Measurements from ENCODE around the gene PTPRG.

Gene PTPRG

GRCh38 chr3:61571516-61572336, 10.4 kb downstream of the PTPRG start:
- no peaks in the 10 kb centered on the region for H3K36me3 Mint-ChIP-seq (ENCODE audit: low read depth)
- no peaks in the 10 kb centered on the region for H3K4me1 Mint-ChIP-seq
- no peak overlapping the region for H3K4me3 Mint-ChIP-seq
- DNase-seq = no peak
- H3K27me3 Mint-ChIP-seq = peaks cover 4% of the 10 kb centered on the region
- no peak overlapping the region for H3K27ac Mint-ChIP-seq
- ATAC-seq = no peak
- H3K9me3 Mint-ChIP-seq = peaks cover 7% of the 10 kb centered on the region

GRCh38 chr3:61572879-61573278, 11.5 kb downstream of the PTPRG start:
- Mint-ChIP-seq H3K9me3 (peaks cover 7% of the 10 kb centered on the region), H3K4me1 (no peaks in the 10 kb centered on the region), H3K4me3 (no peak overlapping the region), H3K36me3 (ENCODE audit: low read depth) (no peaks in the 10 kb centered on the region), H3K27ac (no peak overlapping the region), H3K27me3 (peaks cover 4% of the 10 kb centered on the region)
- ATAC-seq (no peak), DNase-seq (no peak)

DNA sequence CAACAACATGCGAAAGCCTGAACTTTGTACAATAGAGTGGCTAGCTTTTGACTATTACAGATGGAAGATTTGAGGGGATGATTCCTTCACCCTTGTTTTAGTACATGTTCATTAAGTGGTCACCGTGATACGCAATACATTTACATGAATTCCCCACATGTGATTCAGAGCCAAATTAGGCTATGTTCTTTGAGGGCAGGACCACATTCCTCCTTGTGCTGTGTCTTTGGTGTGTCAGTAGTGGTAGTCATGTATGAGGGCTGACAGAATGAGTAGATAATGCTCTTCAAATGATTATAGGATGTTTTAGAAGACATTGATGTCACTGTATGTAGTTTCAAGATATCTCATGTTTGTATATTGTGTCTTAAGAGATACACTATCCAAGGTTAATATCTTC, 12.1 kb downstream of the PTPRG start:
- Mint-ChIP-seq H3K9me3 (peaks cover 7% of the 10 kb centered on the region), H3K4me1 (no peaks in the 10 kb centered on the region), H3K27me3 (peaks cover 4% of the 10 kb centered on the region), H3K4me3 (no peak overlapping the region), H3K27ac (no peak overlapping the region), H3K36me3 (ENCODE audit: low read depth) (no peaks in the 10 kb centered on the region)
- ATAC-seq (no peak), DNase-seq (no peak)

DNA sequence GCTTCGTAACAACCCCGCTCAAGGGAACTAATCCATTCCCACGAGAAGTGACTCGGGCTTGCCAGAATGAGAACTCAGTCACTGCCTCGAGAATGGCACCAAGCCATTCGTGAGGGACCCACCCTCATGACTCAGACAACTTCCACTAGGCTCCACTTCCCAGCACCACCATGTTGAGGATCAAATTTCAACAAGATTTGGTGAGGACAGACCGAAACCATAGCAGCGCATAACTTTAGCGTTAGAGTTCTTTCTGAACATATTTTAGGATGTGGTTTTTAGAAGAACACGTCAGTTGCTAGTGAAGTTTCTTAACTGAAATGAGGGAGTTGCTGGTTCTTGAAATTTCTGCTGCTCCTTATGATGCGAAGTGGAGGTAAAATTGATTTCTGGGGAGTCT, 13.5 kb downstream of the PTPRG start:
- Mint-ChIP-seq H3K27ac (no peak overlapping the region), H3K27me3 (peaks cover 2% of the 10 kb centered on the region)

DNA sequence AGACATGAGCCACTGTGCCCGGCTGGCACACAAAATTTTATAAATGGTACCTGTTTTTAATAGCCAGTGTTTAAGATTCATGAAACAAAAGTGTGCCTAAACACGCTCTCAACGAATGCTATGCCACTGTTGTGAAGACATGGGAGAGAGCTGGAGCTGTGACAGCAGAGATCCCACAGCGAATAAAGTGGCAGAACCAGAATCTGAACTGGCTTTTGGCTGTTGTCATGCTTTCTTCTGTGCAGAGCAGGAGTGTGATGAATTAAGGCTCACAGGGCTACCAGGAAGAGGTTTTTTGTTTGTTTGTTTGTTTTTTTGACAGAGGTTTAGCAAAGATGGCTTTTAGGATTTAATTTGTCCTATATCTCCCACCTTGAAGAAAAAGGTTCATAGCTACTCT, 14.5 kb downstream of the PTPRG start:
- H3K9me3 Mint-ChIP-seq = peaks cover 7% of the 10 kb centered on the region
- H3K4me3 Mint-ChIP-seq = no peak overlapping the region
- no peak for DNase-seq
- ATAC-seq = no peak
- peaks cover 2% of the 10 kb centered on the region for H3K27me3 Mint-ChIP-seq
- no peaks in the 10 kb centered on the region for H3K4me1 Mint-ChIP-seq
- no peaks in the 10 kb centered on the region for H3K36me3 Mint-ChIP-seq (ENCODE audit: low read depth)
- H3K27ac Mint-ChIP-seq = no peak overlapping the region

More for the DNA sequence above, 13.5 kb downstream of the PTPRG start:
- no peak overlapping the region for H3K4me3 Mint-ChIP-seq
- H3K9me3 Mint-ChIP-seq = peaks cover 7% of the 10 kb centered on the region
- DNase-seq (no peak), ATAC-seq (no peak)
- H3K4me1 Mint-ChIP-seq = no peaks in the 10 kb centered on the region
- H3K36me3 Mint-ChIP-seq (ENCODE audit: low read depth) = no peaks in the 10 kb centered on the region

- no peaks in the 10 kb centered on the region for H3K4me1 Mint-ChIP-seq
- H3K36me3 Mint-ChIP-seq (ENCODE audit: low read depth) = no peaks in the 10 kb centered on the region
- no peak overlapping the region for H3K27ac Mint-ChIP-seq
- no peak for DNase-seq
- ATAC-seq = no peak
- peaks cover 7% of the 10 kb centered on the region for H3K9me3 Mint-ChIP-seq
- H3K27me3 Mint-ChIP-seq = no peaks in the 10 kb centered on the region
- no peak overlapping the region for H3K4me3 Mint-ChIP-seq
Observed at GRCh38 chr3:61577760-61578159, 16.4 kb downstream of the PTPRG start.

GRCh38 chr3:61578667-61579367, 17.4 kb downstream of the PTPRG start:
- DNase-seq = no peak
- ATAC-seq = no peak
- no peaks in the 10 kb centered on the region for H3K27me3 Mint-ChIP-seq
- H3K36me3 Mint-ChIP-seq (ENCODE audit: low read depth) = no peaks in the 10 kb centered on the region
- H3K9me3 Mint-ChIP-seq = peaks cover 7% of the 10 kb centered on the region
- H3K4me3 Mint-ChIP-seq = no peak overlapping the region
- no peaks in the 10 kb centered on the region for H3K4me1 Mint-ChIP-seq
- H3K27ac Mint-ChIP-seq = no peak overlapping the region

GRCh38 chr3:61579685-61580084, 18.3 kb downstream of the PTPRG start:
- DNase-seq = no peak
- Mint-ChIP-seq H3K4me1 (no peaks in the 10 kb centered on the region), H3K27ac (no peak overlapping the region), H3K36me3 (ENCODE audit: low read depth) (no peaks in the 10 kb centered on the region), H3K9me3 (peaks cover 4% of the 10 kb centered on the region), H3K27me3 (no peaks in the 10 kb centered on the region), H3K4me3 (no peak overlapping the region)
- ATAC-seq = no peak

- Mint-ChIP-seq H3K4me3 (no peak overlapping the region), H3K27me3 (no peaks in the 10 kb centered on the region), H3K4me1 (no peaks in the 10 kb centered on the region), H3K27ac (no peak overlapping the region), H3K9me3 (no peaks in the 10 kb centered on the region), H3K36me3 (ENCODE audit: low read depth) (no peaks in the 10 kb centered on the region)
- DNase-seq = no peak
- no peak for ATAC-seq
Observed at GRCh38 chr3:61580982-61581643, 19.7 kb downstream of the PTPRG start.

DNA sequence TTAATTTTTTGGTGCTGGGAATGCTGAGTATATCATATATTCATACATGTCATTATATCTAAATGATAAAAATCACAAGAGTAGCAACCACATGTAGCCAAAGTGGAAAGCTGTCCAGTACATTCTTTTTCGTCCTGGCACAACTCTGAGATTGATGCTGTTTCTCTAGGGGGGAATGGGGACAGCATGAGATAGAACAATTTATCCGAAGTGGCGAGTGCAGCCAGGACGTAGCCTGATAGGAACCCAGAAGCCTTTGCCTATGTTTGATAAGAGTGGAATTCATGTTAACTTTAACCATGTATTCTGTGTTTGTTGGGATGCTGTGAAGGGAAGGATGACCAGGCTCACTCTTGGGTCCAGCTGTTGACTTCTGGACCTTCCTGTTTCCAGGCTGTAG, 20.9 kb downstream of the PTPRG start:
- no peaks in the 10 kb centered on the region for H3K36me3 Mint-ChIP-seq (ENCODE audit: low read depth)
- no peak for DNase-seq
- no peak overlapping the region for H3K4me3 Mint-ChIP-seq

DNA sequence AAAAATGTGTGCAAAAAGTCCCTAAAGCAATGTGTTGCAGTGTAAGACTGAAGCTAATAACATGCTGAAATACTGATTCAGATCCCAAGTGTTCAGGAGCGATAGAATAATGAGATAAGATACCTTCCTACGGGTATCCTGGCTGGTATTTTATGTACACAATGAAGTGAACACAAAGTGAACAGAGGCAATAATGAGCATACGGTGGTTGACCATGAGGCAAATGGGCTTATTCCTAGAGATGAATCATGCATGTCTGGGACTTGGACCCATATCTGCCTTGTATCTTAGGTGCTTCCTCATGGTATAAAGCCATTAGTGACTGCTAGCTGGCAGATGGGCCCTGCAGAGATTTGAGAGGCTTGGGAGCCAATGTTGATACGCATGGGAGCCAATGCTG, 21.5 kb downstream of the PTPRG start:
- Mint-ChIP-seq H3K27me3 (no peaks in the 10 kb centered on the region), H3K36me3 (ENCODE audit: low read depth) (no peaks in the 10 kb centered on the region), H3K4me3 (no peak overlapping the region), H3K9me3 (no peaks in the 10 kb centered on the region), H3K4me1 (no peaks in the 10 kb centered on the region), H3K27ac (no peak overlapping the region)
- ATAC-seq (no peak), DNase-seq (no peak)

More for the DNA sequence above, 20.9 kb downstream of the PTPRG start:
- no peak overlapping the region for H3K27ac Mint-ChIP-seq
- no peaks in the 10 kb centered on the region for H3K9me3 Mint-ChIP-seq
- H3K4me1 Mint-ChIP-seq = no peaks in the 10 kb centered on the region
- H3K27me3 Mint-ChIP-seq = no peaks in the 10 kb centered on the region
- no peak for ATAC-seq

GRCh38 chr3:61583890-61584875, 22.8 kb downstream of the PTPRG start:
- H3K9me3 Mint-ChIP-seq = no peaks in the 10 kb centered on the region
- ATAC-seq (no peak), DNase-seq (no peak)
- no peaks in the 10 kb centered on the region for H3K27me3 Mint-ChIP-seq
- no peaks in the 10 kb centered on the region for H3K36me3 Mint-ChIP-seq (ENCODE audit: low read depth)
- H3K27ac Mint-ChIP-seq = no peak overlapping the region
- no peak overlapping the region for H3K4me3 Mint-ChIP-seq
- no peaks in the 10 kb centered on the region for H3K4me1 Mint-ChIP-seq

DNA sequence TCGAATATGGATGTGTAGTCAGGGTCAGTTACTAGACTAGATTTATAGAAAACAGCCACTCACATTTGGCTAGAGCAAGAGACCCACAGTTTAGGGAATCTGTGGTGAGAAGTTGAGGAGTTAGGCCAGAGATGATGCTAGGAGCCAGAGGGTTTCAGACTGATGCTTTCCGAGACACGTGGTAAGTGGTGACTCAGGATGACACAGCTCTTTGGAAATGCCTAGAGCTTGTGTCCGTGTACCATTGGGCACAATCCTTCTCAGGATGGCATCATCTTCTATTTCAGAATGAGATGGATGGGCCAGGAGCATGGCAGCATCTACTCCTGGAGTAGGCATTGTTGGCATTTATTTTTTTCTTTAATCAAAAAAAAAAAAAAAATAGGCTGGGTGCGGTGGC, 28.5 kb downstream of the PTPRG start:
- DNase-seq = no peak

GRCh38 chr3:61591300-61591699, 29.9 kb downstream of the PTPRG start:
- Mint-ChIP-seq H3K27me3 (no peaks in the 10 kb centered on the region), H3K4me1 (no peaks in the 10 kb centered on the region), H3K27ac (no peak overlapping the region), H3K9me3 (no peaks in the 10 kb centered on the region), H3K4me3 (no peak overlapping the region), H3K36me3 (ENCODE audit: low read depth) (no peaks in the 10 kb centered on the region)
- DNase-seq (no peak), ATAC-seq (no peak)

More for the DNA sequence above, 28.5 kb downstream of the PTPRG start:
- Mint-ChIP-seq H3K27me3 (no peaks in the 10 kb centered on the region), H3K36me3 (ENCODE audit: low read depth) (no peaks in the 10 kb centered on the region), H3K4me3 (no peak overlapping the region), H3K9me3 (no peaks in the 10 kb centered on the region), H3K27ac (no peak overlapping the region), H3K4me1 (no peaks in the 10 kb centered on the region)
- no peak for ATAC-seq

Measured in activated naive CD8-positive, alpha-beta T cell treated with anti-CD3 and anti-CD28 coated beads, Interleukin-2, amount 50 U/mL, for 24 hours (primary cell).